ENCODE measurements around the gene TASP1.
"Not testable (repeated sequence)": the region's sequence is repeated elsewhere in the genome, so short reads cannot be mapped to it uniquely, and the experiment has no call there.

Gene TASP1

GRCh38 chr20:13400453-13400852 lies 238.3 kb downstream of the TASP1 start:
- Histone ChIP-seq H3K9me3 (ENCODE audit: control insufficient read depth, insufficient read depth, low read depth, low read length) (no peaks in the 10 kb centered on the region), H3K4me1 (ENCODE audit: control insufficient read depth, insufficient read depth, low read length) (no peaks in the 10 kb centered on the region), H3K27me3 (ENCODE audit: control insufficient read depth, insufficient read depth, low read length) (no peaks in the 10 kb centered on the region), H3K4me3 (ENCODE audit: low read depth, low read length) (no peak overlapping the region), H3K9ac (ENCODE audit: low read length) (no peak overlapping the region), H3K27ac (ENCODE audit: low read depth, low read length) (no peak overlapping the region), H3K36me3 (ENCODE audit: control insufficient read depth, insufficient read depth, low read length) (no peaks in the 10 kb centered on the region)

GRCh38 chr20:13397300-13397724 lies 241.4 kb downstream of the TASP1 start:
- Histone ChIP-seq H3K27me3 (ENCODE audit: control insufficient read depth, insufficient read depth, low read length) (no peaks in the 10 kb centered on the region), H3K9ac (ENCODE audit: low read length) (no peak overlapping the region), H3K4me3 (ENCODE audit: low read depth, low read length) (no peak overlapping the region), H3K4me1 (ENCODE audit: control insufficient read depth, insufficient read depth, low read length) (no peaks in the 10 kb centered on the region), H3K27ac (ENCODE audit: low read depth, low read length) (no peak overlapping the region), H3K9me3 (ENCODE audit: control insufficient read depth, insufficient read depth, low read depth, low read length) (no peaks in the 10 kb centered on the region), H3K36me3 (ENCODE audit: control insufficient read depth, insufficient read depth, low read length) (peaks cover 4% of the 10 kb centered on the region; the same call in 1 of the 2 replicates)

DNA sequence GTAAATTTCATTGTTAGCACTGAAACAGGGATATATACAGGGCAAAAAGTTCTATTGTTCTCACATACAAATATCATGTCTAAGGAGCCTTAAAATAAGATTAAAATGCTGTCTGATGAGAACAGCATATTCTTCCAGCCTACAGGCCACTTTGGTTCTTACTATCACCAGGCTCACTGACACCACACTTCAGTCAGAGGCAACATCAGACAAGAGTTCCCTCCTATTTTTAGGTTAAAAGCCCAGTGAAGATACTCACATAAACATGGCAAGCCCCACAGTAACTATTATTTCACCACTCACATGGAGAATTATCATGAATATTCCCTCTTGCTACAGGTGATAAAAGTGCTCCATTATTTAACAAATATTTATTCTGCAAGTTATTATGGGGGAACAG lies 241.9 kb downstream of the TASP1 start:
- no peak overlapping the region for H3K9ac ChIP-seq (ENCODE audit: low read length)
- H3K9me3 ChIP-seq (ENCODE audit: control insufficient read depth, insufficient read depth, low read depth, low read length), result no peaks in the 10 kb centered on the region
- H3K27ac ChIP-seq (ENCODE audit: low read depth, low read length), result no peak overlapping the region
- H3K4me3 ChIP-seq (ENCODE audit: low read depth, low read length), result no peak overlapping the region
- peaks cover 4% of the 10 kb centered on the region; the same call in 1 of the 2 replicates for H3K36me3 ChIP-seq (ENCODE audit: control insufficient read depth, insufficient read depth, low read length)
- no peaks in the 10 kb centered on the region for H3K4me1 ChIP-seq (ENCODE audit: control insufficient read depth, insufficient read depth, low read length)
- H3K27me3 ChIP-seq (ENCODE audit: control insufficient read depth, insufficient read depth, low read length), result no peaks in the 10 kb centered on the region

- H3K36me3 ChIP-seq (ENCODE audit: control insufficient read depth, insufficient read depth, low read length), result peaks cover 4% of the 10 kb centered on the region; the same call in 1 of the 2 replicates
- no peak overlapping the region for H3K4me3 ChIP-seq (ENCODE audit: low read depth, low read length)
- H3K4me1 ChIP-seq (ENCODE audit: control insufficient read depth, insufficient read depth, low read length), result no peaks in the 10 kb centered on the region
- no peak overlapping the region for H3K27ac ChIP-seq (ENCODE audit: low read depth, low read length)
- H3K9ac ChIP-seq (ENCODE audit: low read length), result no peak overlapping the region
- H3K27me3 ChIP-seq (ENCODE audit: control insufficient read depth, insufficient read depth, low read length), result no peaks in the 10 kb centered on the region
- H3K9me3 ChIP-seq (ENCODE audit: control insufficient read depth, insufficient read depth, low read depth, low read length), result no peaks in the 10 kb centered on the region
Observed at GRCh38 chr20:13396022-13396421, 242.7 kb downstream of the TASP1 start.

DNA sequence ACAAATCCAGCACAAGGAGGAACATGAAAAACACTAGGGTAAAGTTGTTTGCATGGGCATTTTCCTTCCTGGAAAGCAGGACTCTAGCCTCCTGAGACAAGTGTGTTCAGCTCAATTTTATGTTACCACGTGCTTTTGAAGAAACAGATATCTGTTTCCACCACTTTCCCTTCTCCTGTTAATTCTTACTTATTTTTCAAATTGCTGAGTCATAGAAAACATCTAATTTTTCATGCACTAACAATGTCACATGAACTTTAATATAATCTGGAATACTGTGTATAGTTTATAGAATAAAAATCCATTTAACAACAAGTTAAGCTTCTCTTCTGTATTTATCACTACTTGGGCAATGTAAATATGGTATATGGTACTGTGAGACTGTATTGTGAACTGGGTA lies 243.5 kb downstream of the TASP1 start:
- Histone ChIP-seq H3K4me3 (ENCODE audit: low read depth, low read length) (no peak overlapping the region), H3K27me3 (ENCODE audit: control insufficient read depth, insufficient read depth, low read length) (no peaks in the 10 kb centered on the region), H3K27ac (ENCODE audit: low read depth, low read length) (no peak overlapping the region), H3K9ac (ENCODE audit: low read length) (no peak overlapping the region), H3K4me1 (ENCODE audit: control insufficient read depth, insufficient read depth, low read length) (no peaks in the 10 kb centered on the region), H3K9me3 (ENCODE audit: control insufficient read depth, insufficient read depth, low read depth, low read length) (no peaks in the 10 kb centered on the region), H3K36me3 (ENCODE audit: control insufficient read depth, insufficient read depth, low read length) (peaks cover 4% of the 10 kb centered on the region; the same call in 1 of the 2 replicates)

GRCh38 chr20:13392391-13392790 lies 246.3 kb downstream of the TASP1 start:
- Histone ChIP-seq H3K4me3 (ENCODE audit: low read depth, low read length) (no peak overlapping the region), H3K36me3 (ENCODE audit: control insufficient read depth, insufficient read depth, low read length) (peaks cover 9% of the 10 kb centered on the region), H3K9ac (ENCODE audit: low read length) (no peak overlapping the region), H3K27ac (ENCODE audit: low read depth, low read length) (no peak overlapping the region), H3K4me1 (ENCODE audit: control insufficient read depth, insufficient read depth, low read length) (no peaks in the 10 kb centered on the region), H3K9me3 (ENCODE audit: control insufficient read depth, insufficient read depth, low read depth, low read length) (no peaks in the 10 kb centered on the region), H3K27me3 (ENCODE audit: control insufficient read depth, insufficient read depth, low read length) (no peaks in the 10 kb centered on the region)

DNA sequence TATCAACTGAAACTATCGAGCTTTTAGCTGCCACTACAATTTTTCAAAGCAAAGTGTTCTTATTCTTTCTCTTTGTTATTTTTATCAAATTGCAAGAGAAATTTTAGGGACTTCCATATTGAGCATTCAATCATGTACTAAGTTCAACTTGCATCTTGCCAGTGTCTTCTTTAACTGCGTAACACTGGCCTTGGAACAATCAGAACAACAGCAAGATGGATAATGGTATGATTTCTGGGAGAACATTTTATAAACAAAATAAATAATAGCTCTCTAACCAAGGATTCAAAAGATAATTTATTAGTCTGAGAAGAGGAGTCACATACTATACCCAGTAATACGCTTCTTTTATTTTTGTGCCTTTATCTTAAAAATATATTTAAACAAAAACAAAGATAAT lies 249.6 kb downstream of the TASP1 start:
- Histone ChIP-seq H3K9me3 (ENCODE audit: control insufficient read depth, insufficient read depth, low read depth, low read length) (no peaks in the 10 kb centered on the region), H3K4me1 (ENCODE audit: control insufficient read depth, insufficient read depth, low read length) (0 out of 2 replicates have a peak, but pooled peaks cover 2% of the 10 kb centered on the region), H3K36me3 (ENCODE audit: control insufficient read depth, insufficient read depth, low read length) (peaks cover 10% of the 10 kb centered on the region), H3K9ac (ENCODE audit: low read length) (no peak overlapping the region), H3K27ac (ENCODE audit: low read depth, low read length) (no peak overlapping the region), H3K4me3 (ENCODE audit: low read depth, low read length) (no peak overlapping the region), H3K27me3 (ENCODE audit: control insufficient read depth, insufficient read depth, low read length) (no peaks in the 10 kb centered on the region)

GRCh38 chr20:13384132-13384531 lies 254.6 kb downstream of the TASP1 start:
- H3K9me3 ChIP-seq (ENCODE audit: control insufficient read depth, insufficient read depth, low read depth, low read length), result peaks cover 17% of the 10 kb centered on the region
- H3K9ac ChIP-seq (ENCODE audit: low read length), result no peak overlapping the region

DNA sequence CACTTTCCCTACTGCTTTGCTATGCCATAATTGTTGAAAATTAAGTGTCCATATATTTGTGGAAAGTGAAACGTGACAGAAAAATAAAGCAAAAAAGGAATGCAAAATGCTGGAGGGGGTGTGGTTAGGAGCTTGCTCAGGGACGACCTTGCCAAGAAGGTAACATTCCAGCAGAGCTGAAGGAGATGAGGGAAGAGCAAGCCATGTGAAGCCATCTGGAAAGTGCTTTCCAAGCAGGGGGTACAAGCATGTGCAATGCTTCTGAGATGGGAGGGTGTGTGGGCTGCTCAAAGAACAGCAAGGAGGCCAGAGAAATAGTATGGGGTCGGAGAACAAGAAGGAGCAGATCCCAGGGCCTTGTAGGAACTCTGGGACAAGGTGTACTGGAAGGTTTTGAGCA lies 255.9 kb downstream of the TASP1 start:
- peaks cover 17% of the 10 kb centered on the region for H3K9me3 ChIP-seq (ENCODE audit: control insufficient read depth, insufficient read depth, low read depth, low read length)
- H3K27ac ChIP-seq (ENCODE audit: low read depth, low read length), result no peak overlapping the region
- no peaks in the 10 kb centered on the region for H3K27me3 ChIP-seq (ENCODE audit: control insufficient read depth, insufficient read depth, low read length)
- H3K4me1 ChIP-seq (ENCODE audit: control insufficient read depth, insufficient read depth, low read length), result peaks cover 8% of the 10 kb centered on the region; the same call in 1 of the 2 replicates
- H3K9ac ChIP-seq (ENCODE audit: low read length), result no peak overlapping the region
- peaks cover 8% of the 10 kb centered on the region for H3K36me3 ChIP-seq (ENCODE audit: control insufficient read depth, insufficient read depth, low read length)
- H3K4me3 ChIP-seq (ENCODE audit: low read depth, low read length), result no peak overlapping the region

More at GRCh38 chr20:13384132-13384531, 254.6 kb downstream of the TASP1 start:
- Histone ChIP-seq H3K27ac (ENCODE audit: low read depth, low read length) (no peak overlapping the region), H3K4me3 (ENCODE audit: low read depth, low read length) (no peak overlapping the region), H3K4me1 (ENCODE audit: control insufficient read depth, insufficient read depth, low read length) (peaks cover 8% of the 10 kb centered on the region; the same call in 1 of the 2 replicates), H3K27me3 (ENCODE audit: control insufficient read depth, insufficient read depth, low read length) (no peaks in the 10 kb centered on the region), H3K36me3 (ENCODE audit: control insufficient read depth, insufficient read depth, low read length) (peaks cover 9% of the 10 kb centered on the region)

DNA sequence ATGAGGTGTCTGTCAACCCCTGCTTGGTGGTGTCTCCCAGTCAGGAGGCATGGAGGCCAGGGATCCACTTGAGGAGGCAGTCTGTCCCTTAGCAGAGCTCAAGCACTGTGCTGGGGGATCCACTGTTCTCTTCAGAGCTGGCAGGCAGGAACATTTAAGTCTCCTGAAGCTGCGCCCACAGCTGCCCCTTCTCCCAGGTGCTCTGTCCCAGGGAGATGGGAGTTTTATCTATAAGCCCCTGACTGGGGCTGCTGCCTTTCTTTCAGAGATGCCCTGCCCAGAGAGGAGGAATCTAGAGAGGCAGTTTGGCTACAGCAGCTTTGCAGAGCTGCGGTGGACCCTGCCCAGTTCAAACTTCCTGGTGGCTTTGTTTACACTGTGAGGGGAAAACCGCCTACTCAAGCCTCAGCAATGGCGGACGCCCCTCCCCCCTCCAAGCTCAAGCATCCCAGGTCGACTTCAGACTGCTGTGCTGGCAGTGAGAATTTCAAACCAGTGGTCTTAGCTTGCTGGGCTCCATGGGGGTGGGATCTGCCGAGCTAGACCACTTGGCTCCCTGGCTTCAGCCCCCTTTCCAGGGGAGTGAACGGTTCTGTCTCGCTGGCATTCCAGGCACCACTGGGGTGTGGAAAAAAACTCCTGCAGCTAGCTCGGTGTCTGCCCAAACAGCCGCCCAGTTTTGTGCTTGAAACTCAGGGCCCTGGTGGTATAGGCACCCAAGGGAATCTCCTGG lies 258.1 kb downstream of the TASP1 start:
- peaks cover 22% of the 10 kb centered on the region for H3K9me3 ChIP-seq (ENCODE audit: control insufficient read depth, insufficient read depth, low read depth, low read length)
- not testable (repeated sequence) for H3K4me1 ChIP-seq (ENCODE audit: control insufficient read depth, insufficient read depth, low read length); H3K9ac ChIP-seq (ENCODE audit: low read length); H3K27ac ChIP-seq (ENCODE audit: low read depth, low read length); H3K27me3 ChIP-seq (ENCODE audit: control insufficient read depth, insufficient read depth, low read length); H3K36me3 ChIP-seq (ENCODE audit: control insufficient read depth, insufficient read depth, low read length); H3K4me3 ChIP-seq (ENCODE audit: low read depth, low read length)

- no peaks in the 10 kb centered on the region for H3K4me1 ChIP-seq (ENCODE audit: control insufficient read depth, insufficient read depth, low read length)
- no peak overlapping the region for H3K9ac ChIP-seq (ENCODE audit: low read length)
- H3K4me3 ChIP-seq (ENCODE audit: low read depth, low read length), result no peak overlapping the region
- H3K27ac ChIP-seq (ENCODE audit: low read depth, low read length), result no peak overlapping the region
- peaks cover 18% of the 10 kb centered on the region; the same call in 1 of the 2 replicates for H3K9me3 ChIP-seq (ENCODE audit: control insufficient read depth, insufficient read depth, low read depth, low read length)
- H3K36me3 ChIP-seq (ENCODE audit: control insufficient read depth, insufficient read depth, low read length), result no peaks in the 10 kb centered on the region
- no peaks in the 10 kb centered on the region for H3K27me3 ChIP-seq (ENCODE audit: control insufficient read depth, insufficient read depth, low read length)
Observed at GRCh38 chr20:13373400-13373799, 265.3 kb downstream of the TASP1 start.

Measured in HUES6 (cell line).